Muscle of arm (tissue), 12 donors: ENCODE data around the gene ELL. TPM values are rescaled to one million over a fixed set of nuclear protein-coding genes. Genes with fewer than 3 reads are reported as not detected.
"Not testable (repeated sequence)": the region's sequence is repeated elsewhere in the genome, so short reads cannot be mapped to it uniquely, and the experiment has no call there.

Experiments used
- DNase-seq: peaks from one replicate; pipeline ENCODE4 v3.0.0-alpha.2; 2013
- polyA plus RNA-seq, 12 donors: library from polyadenylated mRNA; unstranded; fragments of 120-200 nt; gene quantifications; one replicate each; pipeline ENCODE4 v1.2.1, GENCODE V29; 2013; ENCODE audit not compliant: insufficient read length in 12 of 12

Gene ELL
- polyA plus RNA-seq, 12 donors = 11.1 to 35.4 (median 14.8) TPM; not detected in 1

DNA sequence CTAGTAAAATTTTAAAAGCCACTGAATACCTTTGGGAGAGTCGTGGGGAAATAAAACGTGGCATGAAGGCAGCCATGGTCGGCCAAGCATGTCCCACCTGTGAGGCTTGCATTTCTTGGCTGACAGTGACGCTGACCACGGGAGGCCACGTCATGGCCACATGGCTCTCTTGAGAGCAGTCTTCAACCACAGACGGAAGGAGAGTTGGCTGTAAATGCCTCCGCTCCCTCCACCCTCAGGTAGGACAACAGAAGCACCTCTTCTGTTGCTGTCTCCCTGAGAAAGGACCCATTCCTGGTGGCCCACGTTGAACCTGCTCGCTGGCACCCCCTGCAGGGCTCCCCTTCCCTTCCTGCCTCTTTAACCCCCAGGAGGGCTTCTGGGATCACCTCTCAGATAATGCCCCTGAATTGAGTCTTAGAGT is 113.8 kb downstream of the ELL start:
- no peak for DNase-seq

- DNase-seq = no peak
Observed at GRCh38 chr19:18406749-18407148, 115.1 kb downstream of the ELL start.

DNA sequence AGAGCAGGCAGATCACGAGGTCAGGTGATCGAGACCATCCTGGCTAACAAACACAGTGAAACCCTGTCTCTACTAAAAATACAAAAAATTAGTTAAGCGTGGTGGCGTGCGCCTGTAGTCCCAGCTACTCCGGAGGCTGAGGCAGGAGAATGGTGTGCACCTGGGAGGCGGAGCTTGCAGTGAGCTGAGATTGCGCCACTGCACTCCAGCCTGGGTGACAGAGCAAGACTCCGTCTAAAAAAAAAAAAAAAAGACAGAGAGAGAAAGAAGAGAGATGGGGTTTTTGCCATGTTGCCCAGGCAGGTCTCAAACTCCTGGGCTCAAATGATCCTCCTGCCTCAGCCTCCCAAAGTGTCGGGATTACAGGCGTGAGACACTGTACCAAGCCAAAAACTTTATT is 116.1 kb downstream of the ELL start:
- DNase-seq = not testable (repeated sequence)

DNA sequence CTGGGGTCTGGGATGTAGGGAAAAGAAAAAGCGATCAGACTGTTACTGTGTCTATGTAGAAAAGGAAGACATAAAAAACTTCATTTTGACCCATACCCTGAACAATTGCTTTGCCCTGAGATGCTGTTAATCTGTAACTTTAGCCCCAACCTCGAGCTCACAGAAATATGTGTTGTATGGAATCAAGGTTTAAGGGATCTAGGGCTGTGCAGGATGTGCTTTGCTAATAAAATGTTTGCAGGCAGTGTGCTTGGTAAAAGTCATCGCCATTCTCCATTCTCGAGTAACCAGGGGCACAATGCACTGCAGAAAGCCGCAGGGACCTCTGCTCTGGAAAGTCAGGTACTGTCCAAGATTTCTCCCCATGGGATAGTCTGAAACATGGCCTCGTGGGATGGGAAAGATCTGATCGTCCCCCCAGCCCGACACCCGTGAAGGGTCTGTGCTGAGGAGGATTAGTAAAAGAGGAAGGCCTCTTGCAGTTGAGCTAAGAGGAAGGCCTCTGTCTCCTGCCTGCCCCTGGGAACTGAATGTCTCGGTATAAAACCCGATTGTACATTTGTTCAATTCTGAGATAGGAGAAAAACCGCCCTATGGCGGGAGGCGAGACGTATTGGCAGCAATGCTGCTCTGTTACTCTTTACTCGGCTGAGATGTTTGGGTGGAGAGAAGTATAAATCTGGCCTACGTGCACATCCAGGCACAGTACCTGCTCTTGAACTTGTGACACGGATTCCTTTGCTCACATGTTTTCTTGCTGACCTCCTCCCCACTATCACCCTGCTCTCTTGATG is 119.2 kb downstream of the ELL start:
- not testable (repeated sequence) for DNase-seq

- peak; percentile 84 for DNase-seq
Observed at GRCh38 chr19:18401580-18402112, 120.2 kb downstream of the ELL start.

GRCh38 chr19:18399008-18399407 is 122.9 kb downstream of the ELL start:
- no peak for DNase-seq

GRCh38 chr19:18397242-18398202 is 124.3 kb downstream of the ELL start, which contains the start of gene LRRC25:
Gene LRRC25 (minus strand): TSS chr19:18397622. CDS start chr19:18396963, 659 bp downstream.
- DNase-seq = no peak

DNA sequence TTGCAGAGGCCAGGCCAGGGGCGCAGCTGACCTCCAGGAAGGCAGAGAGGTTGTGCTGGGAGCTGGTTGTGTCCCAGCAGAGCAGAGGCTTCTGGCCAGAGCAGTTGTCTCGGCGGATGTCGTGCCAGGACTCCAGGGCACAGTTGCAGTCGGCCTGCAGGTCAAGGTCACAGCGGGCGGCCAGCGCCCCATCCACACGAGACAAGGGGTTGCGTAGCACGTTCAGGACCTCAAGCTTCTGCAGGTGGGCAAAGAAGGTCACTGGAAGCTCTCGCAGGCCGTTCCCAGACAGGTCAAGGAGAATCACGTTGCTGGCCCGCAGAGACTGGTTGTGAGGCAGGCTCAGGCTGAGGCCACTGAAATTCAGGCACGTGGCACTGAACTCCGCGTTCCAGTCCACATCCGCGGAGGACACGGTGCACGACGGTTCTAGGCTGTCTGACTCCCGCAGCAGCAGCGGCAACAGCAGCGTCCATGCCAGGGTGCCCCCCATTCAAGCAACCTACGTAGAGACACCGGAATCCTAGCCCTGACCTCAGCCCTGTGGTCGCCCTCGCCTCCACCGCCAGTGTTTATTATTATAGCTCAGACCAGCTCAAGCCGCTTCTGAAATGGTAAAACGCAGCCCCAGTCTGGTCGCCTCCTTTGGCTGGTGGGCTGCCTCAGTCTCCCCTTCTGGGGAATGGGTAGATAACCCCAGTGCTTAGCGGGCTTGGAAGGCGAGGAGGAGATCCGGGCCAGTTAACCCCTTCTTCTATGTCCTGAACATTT is 125.2 kb downstream of the ELL start:
- DNase-seq = no peak

DNA sequence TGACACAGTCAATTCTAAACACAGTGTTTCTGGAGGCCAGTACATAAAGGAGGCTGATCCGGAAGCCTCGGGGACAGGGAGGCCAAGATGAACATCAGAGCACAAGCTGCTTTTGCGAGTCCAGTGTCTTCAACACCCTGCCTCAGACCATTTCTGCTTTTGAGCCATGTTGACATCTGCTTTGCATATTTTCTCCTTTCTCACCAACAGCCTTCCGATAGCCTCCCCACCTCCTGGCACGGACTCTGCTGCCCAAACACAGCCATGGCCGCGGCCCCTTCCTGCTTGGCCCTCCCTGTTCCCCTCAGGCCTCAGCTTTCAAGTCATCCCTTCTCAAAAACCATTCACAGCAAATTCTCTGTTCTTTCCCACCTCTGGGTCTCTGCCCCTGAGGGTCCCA is 128.0 kb downstream of the ELL start:
- DNase-seq = no peak

GRCh38 chr19:18392926-18393325 is 128.9 kb downstream of the ELL start:
- no peak for DNase-seq

Other genes with a start within 250 kb of the ELL start
- 10 to 100 TPM in 1 of 12 donors, 1 to 10 TPM in 10, not detected in 1; 1.9 to 17.4 (median 3.3) TPM for gene IQCN, start 247.6 kb downstream of the ELL start, polyA plus RNA-seq
- 100 to 1,000 TPM in 8 of 12 donors, 10 to 100 TPM in 3, not detected in 1; 49.8 to 294 (median 112) TPM for gene JUND, start 240.4 kb downstream of the ELL start, polyA plus RNA-seq
- gene LSM4, start 199.0 kb downstream of the ELL start, polyA plus RNA-seq = 100 to 1,000 TPM in 1 of 12 donors, 10 to 100 TPM in 10, not detected in 1; 71.8 to 123 (median 76.6) TPM
- 10 to 100 TPM in 9 of 12 donors, 1 to 10 TPM in 3; 8.5 to 77.8 (median 13.2) TPM for gene PGPEP1, start 181.5 kb downstream of the ELL start, polyA plus RNA-seq
- 1 to 10 TPM in 4 of 12 donors, under 1 TPM in 7, not detected in 1; 0.20 to 9.6 (median 0.54) TPM for gene GDF15, start 135.9 kb downstream of the ELL start, polyA plus RNA-seq
- gene LRRC25, start 124.4 kb downstream of the ELL start, polyA plus RNA-seq = 1 to 10 TPM in 7 of 12 donors, under 1 TPM in 3, not detected in 2; 0.45 to 2.6 (median 1.2) TPM
- 100 to 1,000 TPM in 2 of 12 donors, 10 to 100 TPM in 9, not detected in 1; 72.8 to 126 (median 87.7) TPM for gene SSBP4, start 102.7 kb downstream of the ELL start, polyA plus RNA-seq
- gene ISYNA1, start 83.9 kb downstream of the ELL start, polyA plus RNA-seq = 100 to 1,000 TPM in 10 of 12 donors, 10 to 100 TPM in 1, not detected in 1; 97.4 to 180 (median 122) TPM
- 100 to 1,000 TPM in 7 of 12 donors, 10 to 100 TPM in 4, not detected in 1; 81.6 to 157 (median 111) TPM for gene FKBP8, start 21.5 kb upstream of the ELL start, polyA plus RNA-seq
- gene KXD1, start 35.8 kb upstream of the ELL start, polyA plus RNA-seq = 100 to 1,000 TPM in 2 of 12 donors, 10 to 100 TPM in 9, not detected in 1; 58.9 to 125 (median 63.9) TPM
- 1,000 to 10,000 TPM in 8 of 12 donors, 100 to 1,000 TPM in 3, not detected in 1; 779 to 1,239 (median 1,048) TPM for gene UBA52, start 49.8 kb upstream of the ELL start, polyA plus RNA-seq
- 10 to 100 TPM in 11 of 12 donors, not detected in 1; 18.6 to 49.6 (median 23.9) TPM for gene REX1BD, start 66.7 kb upstream of the ELL start, polyA plus RNA-seq
- gene CRLF1, start 84.7 kb upstream of the ELL start, polyA plus RNA-seq = 10 to 100 TPM in 5 of 12 donors, 1 to 10 TPM in 6, not detected in 1; 5.2 to 54.5 (median 8.6) TPM
- 10 to 100 TPM in 3 of 12 donors, 1 to 10 TPM in 8, not detected in 1; 4.7 to 19.4 (median 8.2) TPM for gene TMEM59L, start 90.8 kb upstream of the ELL start, polyA plus RNA-seq
- 1 to 10 TPM in 11 of 12 donors, not detected in 1; 2.8 to 8.5 (median 3.8) TPM for gene KLHL26, start 115.0 kb upstream of the ELL start, polyA plus RNA-seq
- gene CRTC1, start 161.6 kb upstream of the ELL start, polyA plus RNA-seq = 10 to 100 TPM in 8 of 12 donors, 1 to 10 TPM in 3, not detected in 1; 9.8 to 29.3 (median 11.7) TPM